ENCODE measurements around the gene AMZ2.

The AMZ2 gene

GRCh38 chr17:68238164-68238870 is 9.5 kb upstream of the AMZ2 start:
- no peak for DNase-seq
- Histone ChIP-seq H3K4me3 (no peak overlapping the region), H3K27me3 (no peaks in the 10 kb centered on the region), H3K9me3 (no peaks in the 10 kb centered on the region), H3K4me1 (no peaks in the 10 kb centered on the region), H3K27ac (no peak overlapping the region), H3K36me3 (no peaks in the 10 kb centered on the region)
- no peak for TF ChIP-seq CTCF (IDR thresholded peaks at IDR 0.05)
- intact Hi-C loops (cut with DNase I; ENCODE audit: low total_unique reads), result no loop called here

GRCh38 chr17:68238871-68239253 is 9.0 kb upstream of the AMZ2 start:
- intact Hi-C loops (cut with DNase I; ENCODE audit: low total_unique reads), result no loop called here
- no peak overlapping the region for H3K27ac ChIP-seq
- H3K4me3 ChIP-seq, result no peak overlapping the region
- no peaks in the 10 kb centered on the region for H3K36me3 ChIP-seq
- no peaks in the 10 kb centered on the region for H3K27me3 ChIP-seq
- no peaks in the 10 kb centered on the region for H3K9me3 ChIP-seq
- DNase-seq, result no peak
- no peaks in the 10 kb centered on the region for H3K4me1 ChIP-seq
- TF ChIP-seq CTCF (IDR thresholded peaks at IDR 0.05), result no peak

GRCh38 chr17:68239632-68240366 is 8.0 kb upstream of the AMZ2 start:
- no peak for DNase-seq
- no peaks in the 10 kb centered on the region for H3K4me1 ChIP-seq
- TF ChIP-seq CTCF (IDR thresholded peaks at IDR 0.05), result no peak
- no peak overlapping the region for H3K27ac ChIP-seq
- H3K36me3 ChIP-seq, result no peaks in the 10 kb centered on the region
- intact Hi-C loops (cut with DNase I; ENCODE audit: low total_unique reads), result loop anchor here (10.0 kb wide), 1 partner anchor 215 kb away; the partner anchor contains the start of gene WIPI1
- no peaks in the 10 kb centered on the region for H3K27me3 ChIP-seq
- no peak overlapping the region for H3K4me3 ChIP-seq
- H3K9me3 ChIP-seq, result no peaks in the 10 kb centered on the region

GRCh38 chr17:68246271-68247028 is 1.4 kb upstream of the AMZ2 start:
- H3K4me3 ChIP-seq, result peak overlapping the region in 1 of 2 donors; percentile 99
- H3K4me1 ChIP-seq, result peaks cover 0 to 15% (median 9%) of the 10 kb centered on the region in 4 donors
- no peaks in the 10 kb centered on the region for H3K9me3 ChIP-seq
- peaks cover 2 to 8% (median 2%) of the 10 kb centered on the region in 3 donors for H3K36me3 ChIP-seq
- intact Hi-C loops (cut with DNase I; ENCODE audit: low total_unique reads), result loop anchor here (5.0 to 10.0 kb wide), 2 partner anchors 39 to 208 kb away; partner anchors contain the start of gene WIPI1
- no peak overlapping the region for H3K27ac ChIP-seq
- no peak for DNase-seq
- TF ChIP-seq CTCF (IDR thresholded peaks at IDR 0.05), result no peak
- H3K27me3 ChIP-seq, result no peaks in the 10 kb centered on the region

GRCh38 chr17:68248199-68248825 is 469 bp downstream of the AMZ2 start:
- H3K36me3 ChIP-seq, result peaks cover 4 to 19% (median 19%) of the 10 kb centered on the region in 3 donors
- H3K27ac ChIP-seq, result peak overlapping the region; percentile 94 to 99
- DNase-seq, result peak; percentile 61 to 87
- intact Hi-C loops (cut with DNase I; ENCODE audit: low total_unique reads), result loop anchor here (5.0 to 10.0 kb wide), 2 partner anchors 41 to 206 kb away; partner anchors contain the start of gene WIPI1
- no peak for TF ChIP-seq CTCF (IDR thresholded peaks at IDR 0.05)
- no peaks in the 10 kb centered on the region for H3K9me3 ChIP-seq
- H3K27me3 ChIP-seq, result no peaks in the 10 kb centered on the region
- peak overlapping the region; percentile 93 to 99 for H3K4me3 ChIP-seq
- H3K4me1 ChIP-seq, result peaks cover 0 to 15% (median 9%) of the 10 kb centered on the region in 4 donors
